HepG2 (cell line): Measurements from ENCODE around the gene C6orf132.

ENCODE experiments used
- CTCF ChIP-seq: sonication (generic); formaldehyde crosslinking; IDR thresholded peaks from 2 replicates; pipeline ENCODE4 v1.5.0; 2020; ENCODE audit warnings: mild to moderate bottlenecking, missing genetic modification reagents, moderate library complexity
- ELF1 ChIP-seq: sonication (generic); formaldehyde crosslinking; IDR thresholded peaks from 2 replicates; pipeline ENCODE4 v1.4.0; 2020; ENCODE audit warnings: missing genetic modification reagents
- JUN ChIP-seq: sonication (generic); formaldehyde crosslinking; IDR thresholded peaks from 2 replicates; pipeline ENCODE4 v1.4.0; 2020; ENCODE audit warnings: mild to moderate bottlenecking, missing genetic modification reagents
- KDM5B ChIP-seq: sonication (generic); formaldehyde crosslinking; IDR thresholded peaks from 2 replicates; pipeline ENCODE4 v1.4.0; 2020; ENCODE audit warnings: missing genetic modification reagents, mild to moderate bottlenecking, borderline replicate concordance
- MAFK ChIP-seq, 2 experiments: IDR thresholded peaks in 1 of 2; conservative IDR thresholded peaks in 1 of 2; 2 replicates each; pipeline ENCODE4 v1.6.1; 2011; ENCODE audit warnings: improper control_type of control experiment in 2 of 2, low read length in 2 of 2
- MEIS1 ChIP-seq: sonication (generic); formaldehyde crosslinking; IDR thresholded peaks from 2 replicates; pipeline ENCODE4 v1.9.0; 2021; ENCODE audit warnings: mild to moderate bottlenecking, missing genetic modification reagents, moderate library complexity, borderline replicate concordance
- NR1H2 ChIP-seq: sonication (generic); formaldehyde crosslinking; IDR thresholded peaks from 2 replicates; pipeline ENCODE4 v1.8.1; 2022; ENCODE audit warnings: low read depth, missing genetic modification reagents, borderline replicate concordance
- POGZ ChIP-seq: sonication (generic); formaldehyde crosslinking; IDR thresholded peaks from 2 replicates; pipeline ENCODE4 v1.4.0; 2020; ENCODE audit warnings: mild to moderate bottlenecking, missing genetic modification reagents
- PRPF4 ChIP-seq: fragments of 200-400 bp; formaldehyde crosslinking; IDR thresholded peaks from 2 replicates; pipeline ENCODE4 v1.6.1; 2016; ENCODE audit warnings: low read length, low read depth; ENCODE audit not compliant: poor library complexity, severe bottlenecking
- ZKSCAN5 ChIP-seq: sonication (generic); formaldehyde crosslinking; IDR thresholded peaks from 2 replicates; pipeline ENCODE4 v1.5.1; 2020; ENCODE audit warnings: mild to moderate bottlenecking, missing genetic modification reagents
- ZNF180 ChIP-seq: sonication (generic); formaldehyde crosslinking; IDR thresholded peaks from 2 replicates; pipeline ENCODE4 v1.4.0; 2020; ENCODE audit warnings: low read depth, missing genetic modification reagents, borderline replicate concordance
- ZNF407 ChIP-seq: sonication (generic); formaldehyde crosslinking; IDR thresholded peaks from one replicate; pipeline ENCODE4 v1.5.1; 2020; ENCODE audit warnings: mild to moderate bottlenecking, missing genetic modification reagents; ENCODE audit errors: not compliant biosample characterization
- ZNF710 ChIP-seq: sonication (generic); formaldehyde crosslinking; IDR thresholded peaks from 2 replicates; pipeline ENCODE4 v1.5.0; 2020; ENCODE audit warnings: mild to moderate bottlenecking, missing genetic modification reagents, borderline replicate concordance

- TF ChIP-seq PRPF4 (no peak), NR1H2 (no peak), ZNF407 (CRISPR knock-in tag) (no peak), CTCF (CRISPR knock-in tag) (no peak), MAFK (conservative IDR thresholded peaks at IDR 0.05 in 1 of 2, IDR thresholded peaks at IDR 0.05 in 1 of 2; ENCODE audit: low read length in 2 of 2) (no peak), ZKSCAN5 (CRISPR knock-in tag) (no peak), POGZ (CRISPR knock-in tag) (no peak), JUN (CRISPR knock-in tag) (no peak), ELF1 (no peak), ZNF710 (no peak; the same call in 1 of the 2 replicates), MEIS1 (no peak), KDM5B (peak; percentile 21; the same call in 1 of the 2 replicates), ZNF180 (CRISPR knock-in tag) (no peak)
These were observed 5.1 kb downstream of the C6orf132 start for GRCh38 chr6:42137194-42137753.
